Common myeloid progenitor, CD34-positive (primary cell): Measurements from ENCODE around the gene ALDH1A1.

Experiments used
- CTCF ChIA-PET: fragments of 350-600 bp; sonication (Branson Sonifier 250); formaldehyde crosslinking; loops from one replicate; lab custom pipeline; 2021; ENCODE audit warnings: antibody characterized with exemption; lab: Charles Lee
- POLR2A ChIA-PET: fragments of 350-600 bp; sonication (Branson Sonifier 250); formaldehyde crosslinking; loops from one replicate; lab custom pipeline; 2021; ENCODE audit warnings: antibody characterized with exemption; lab: Charles Lee
- DNase-seq, 3 donors: peaks; one replicate each; pipeline versions ENCODE4 v3.0.0 to v3.0.0-alpha.2; 2013
- H3K27ac ChIP-seq, 2 experiments: 1 replicate in 1 of 2; 2 replicates in 1 of 2; pipeline ENCODE4 v1.7.0; 2013; ENCODE audit warnings: inconsistent platforms in 2 of 2, low read length in 2 of 2, mild to moderate bottlenecking in 2 of 2, low read depth in 1 of 2, moderate library complexity in 1 of 2; ENCODE audit not compliant: severe bottlenecking in 2 of 2, insufficient read depth in 1 of 2, poor library complexity in 1 of 2
- H3K27me3 ChIP-seq, 5 experiments: replicated peaks in 2 of 5; 1 replicate in 3 of 5; 2 replicates in 2 of 5; pipeline versions ENCODE4 v1.6.1 to v1.7.0; 2013; ENCODE audit warnings: low read length in 4 of 5, mild to moderate bottlenecking in 2 of 5, moderate library complexity in 2 of 5, inconsistent platforms in 1 of 5; ENCODE audit not compliant: insufficient read depth in 5 of 5, control insufficient read depth in 4 of 5
- H3K36me3 ChIP-seq, 4 experiments: 1 replicate in 2 of 4; 2 replicates in 2 of 4; pipeline versions ENCODE4 v1.6.1 to v1.7.0; 2013; ENCODE audit warnings: low read length in 3 of 4, control low read depth in 1 of 4, mild to moderate bottlenecking in 1 of 4; ENCODE audit not compliant: control insufficient read depth in 4 of 4, insufficient read depth in 4 of 4
- H3K4me1 ChIP-seq, 4 experiments: 1 replicate in 3 of 4; 2 replicates in 1 of 4; pipeline versions ENCODE4 v1.6.1 to v1.7.1; 2013; ENCODE audit warnings: low read length in 3 of 4, mild to moderate bottlenecking in 3 of 4, control low read depth in 1 of 4, inconsistent platforms in 1 of 4, moderate library complexity in 1 of 4; ENCODE audit not compliant: control insufficient read depth in 4 of 4, insufficient read depth in 4 of 4; ENCODE audit errors: control extremely low read depth in 1 of 4
- H3K4me3 ChIP-seq, 7 experiments: 1 replicate in 4 of 7; 2 replicates in 3 of 7; pipeline versions ENCODE4 v1.5.1 to v1.7.0; 2013; ENCODE audit warnings: mild to moderate bottlenecking in 7 of 7, low read length in 6 of 7, moderate library complexity in 6 of 7, inconsistent platforms in 2 of 7, low read depth in 2 of 7, control low read depth in 1 of 7; ENCODE audit not compliant: insufficient read depth in 4 of 7, control insufficient read depth in 1 of 7; ENCODE audit errors: extremely low read depth in 1 of 7
- H3K9me3 ChIP-seq, 5 experiments: 1 replicate in 4 of 5; 2 replicates in 1 of 5; pipeline versions ENCODE4 v1.6.1 to v1.7.1; 2013; ENCODE audit warnings: low read length in 4 of 5, mild to moderate bottlenecking in 2 of 5, inconsistent platforms in 1 of 5, low read depth in 1 of 5, moderate library complexity in 1 of 5; ENCODE audit not compliant: control insufficient read depth in 4 of 5, insufficient read depth in 2 of 5; ENCODE audit errors: control extremely low read depth in 1 of 5
- WGBS: methylation state at CpG from one replicate; pipeline ENCODE4 v1.1.5; 2013; ENCODE audit not compliant: insufficient coverage; 5-methylcytosine and 5-hydroxymethylcytosine counted together

The ALDH1A1 gene

DNA sequence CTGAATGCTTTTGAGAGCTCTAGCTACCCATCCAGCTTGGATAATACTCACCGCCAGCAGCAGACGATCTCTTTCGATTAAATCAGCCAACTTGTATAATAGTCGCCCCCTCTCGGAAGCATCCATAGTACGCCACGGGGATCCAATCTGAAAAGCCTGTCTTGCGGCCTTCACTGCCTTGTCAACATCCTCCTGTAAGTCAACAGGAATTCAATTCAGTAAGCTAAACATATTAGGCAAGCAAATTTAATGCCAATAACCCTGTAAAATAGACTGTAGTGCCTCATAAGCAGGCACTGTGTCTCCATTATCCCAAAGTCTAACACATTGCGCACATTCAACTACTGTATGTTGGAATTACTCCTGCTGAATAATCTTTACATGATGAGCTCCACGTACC is 22.0 kb downstream of the ALDH1A1 start:
- POLR2A ChIA-PET, result no interaction called here

GRCh38 chr9:72929542-72929941 is 23.3 kb downstream of the ALDH1A1 start:
- Histone ChIP-seq H3K27ac (no peak overlapping the region), H3K9me3 (no peaks in the 10 kb centered on the region), H3K4me1 (no peaks in the 10 kb centered on the region), H3K4me3 (no peak overlapping the region), H3K27me3 (no peaks in the 10 kb centered on the region), H3K36me3 (peaks cover 4 to 48% (median 6%) of the 10 kb centered on the region in 4 experiments)
- no peak for DNase-seq
- ChIA-PET CTCF (interaction anchor here (2.2 kb wide), 1 partner anchor 93 kb away, joined by 7 read pairs; no protein-coding TSS in a partner anchor), POLR2A (no interaction called here)
- WGBS, result 80% methylated on average over 1 of the region's 1 CpG

More for the DNA sequence above, 22.0 kb downstream of the ALDH1A1 start:
- no peaks in the 10 kb centered on the region for H3K27me3 ChIP-seq
- no peaks in the 10 kb centered on the region for H3K9me3 ChIP-seq
- H3K27ac ChIP-seq, result no peak overlapping the region
- 96% methylated on average over 9 of the region's 10 CpGs for WGBS
- no peaks in the 10 kb centered on the region for H3K4me1 ChIP-seq
- H3K36me3 ChIP-seq, result peaks cover 1 to 37% (median 5%) of the 10 kb centered on the region in 4 experiments
- H3K4me3 ChIP-seq, result no peak overlapping the region
- CTCF ChIA-PET, result interaction anchor here (1.3 to 2.2 kb wide), 3 partner anchors 52 to 152 kb away, joined by 3 to 7 read pairs (median 3); no protein-coding TSS in a partner anchor
- DNase-seq, result no peak

DNA sequence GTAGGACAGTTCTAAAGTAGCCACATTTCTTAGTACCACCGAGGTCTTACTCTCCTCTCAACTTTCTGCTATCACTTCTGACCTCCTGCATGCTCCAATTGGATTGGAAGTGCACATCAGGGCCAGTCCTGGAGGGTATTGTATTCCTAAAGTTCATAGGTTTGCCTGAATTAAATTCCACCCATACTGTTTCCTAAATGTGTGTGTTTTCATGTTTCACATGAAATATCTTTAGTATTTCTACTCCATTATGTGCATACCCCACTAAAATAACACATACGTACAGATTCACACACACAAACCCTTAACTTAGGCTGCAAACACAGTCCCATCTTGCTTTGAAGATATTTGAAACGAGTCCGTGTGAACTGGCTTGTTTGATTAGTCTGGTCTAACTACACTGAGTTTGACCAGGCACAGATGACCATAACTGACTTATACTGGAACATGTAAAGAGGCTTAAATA is 24.8 kb downstream of the ALDH1A1 start:
- Histone ChIP-seq H3K27me3 (no peaks in the 10 kb centered on the region), H3K4me3 (no peak overlapping the region), H3K9me3 (no peaks in the 10 kb centered on the region), H3K36me3 (peaks cover 4 to 61% (median 6%) of the 10 kb centered on the region in 4 experiments), H3K27ac (no peak overlapping the region), H3K4me1 (no peaks in the 10 kb centered on the region)
- POLR2A ChIA-PET, result no interaction called here
- no peak for DNase-seq
- 100% methylated on average over 1 of the region's 4 CpGs for WGBS
- CTCF ChIA-PET, result interaction anchor here (1.2 kb wide), 1 partner anchor 94 kb away, joined by 4 read pairs; no protein-coding TSS in a partner anchor

- 100% methylated on average over 1 of the region's 1 CpG for WGBS
- Histone ChIP-seq H3K27me3 (no peaks in the 10 kb centered on the region), H3K9me3 (no peaks in the 10 kb centered on the region), H3K36me3 (peaks cover 5 to 74% (median 8%) of the 10 kb centered on the region in 4 experiments), H3K4me3 (no peak overlapping the region), H3K4me1 (no peaks in the 10 kb centered on the region), H3K27ac (no peak overlapping the region)
- no peak for DNase-seq
- CTCF ChIA-PET, result interaction anchor here (0.9 to 1.2 kb wide), 2 partner anchors 54 to 96 kb away, joined by 4 to 5 read pairs; no protein-coding TSS in a partner anchor
- POLR2A ChIA-PET, result no interaction called here
Measured at GRCh38 chr9:72926506-72926905, 26.3 kb downstream of the ALDH1A1 start.

DNA sequence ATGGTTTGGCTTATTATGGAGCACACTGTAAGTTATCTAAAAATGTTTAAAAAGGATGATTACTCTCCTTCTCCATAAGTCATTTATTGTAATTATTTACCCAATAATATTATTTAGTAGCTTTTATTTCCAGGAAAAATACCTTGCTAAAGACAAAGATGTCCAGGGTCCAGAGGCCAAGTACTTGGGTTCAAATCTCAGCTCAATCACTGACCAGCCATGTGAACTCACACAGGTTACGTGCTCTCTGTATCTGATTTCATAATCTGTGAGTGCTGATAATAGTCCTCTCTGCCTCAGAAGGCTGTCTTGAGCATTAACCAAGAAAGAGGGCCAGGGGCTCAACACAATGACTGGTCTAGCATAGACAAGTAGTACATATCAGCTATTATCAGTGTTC is 27.0 kb downstream of the ALDH1A1 start:
- WGBS, result 100% methylated on average over 1 of the region's 1 CpG
- H3K27me3 ChIP-seq, result no peaks in the 10 kb centered on the region
- POLR2A ChIA-PET, result no interaction called here
- CTCF ChIA-PET, result interaction anchor here (0.5 to 0.9 kb wide), 2 partner anchors 54 to 122 kb away, joined by 3 to 5 read pairs; no protein-coding TSS in a partner anchor
- H3K4me1 ChIP-seq, result no peaks in the 10 kb centered on the region
- no peak overlapping the region for H3K4me3 ChIP-seq
- peaks cover 5 to 73% (median 8%) of the 10 kb centered on the region in 4 experiments for H3K36me3 ChIP-seq
- no peak for DNase-seq
- no peaks in the 10 kb centered on the region for H3K9me3 ChIP-seq
- H3K27ac ChIP-seq, result no peak overlapping the region

GRCh38 chr9:72925126-72925789 is 27.6 kb downstream of the ALDH1A1 start:
- no peak for DNase-seq
- no peak overlapping the region for H3K27ac ChIP-seq
- no peaks in the 10 kb centered on the region for H3K4me1 ChIP-seq
- peaks cover 4 to 72% (median 7%) of the 10 kb centered on the region in 4 experiments for H3K36me3 ChIP-seq
- H3K9me3 ChIP-seq, result no peaks in the 10 kb centered on the region
- POLR2A ChIA-PET, result no interaction called here
- 100% methylated on average over 2 of the region's 6 CpGs for WGBS
- CTCF ChIA-PET, result interaction anchor here (0.5 to 0.9 kb wide), 2 partner anchors 53 to 122 kb away, joined by 3 to 5 read pairs; no protein-coding TSS in a partner anchor
- no peaks in the 10 kb centered on the region for H3K27me3 ChIP-seq
- H3K4me3 ChIP-seq, result no peak overlapping the region

GRCh38 chr9:72924154-72924790 is 28.6 kb downstream of the ALDH1A1 start:
- ChIA-PET POLR2A (no interaction called here), CTCF (no interaction called here)
- Histone ChIP-seq H3K27me3 (no peaks in the 10 kb centered on the region), H3K4me1 (no peaks in the 10 kb centered on the region), H3K9me3 (no peaks in the 10 kb centered on the region), H3K4me3 (no peak overlapping the region), H3K27ac (no peak overlapping the region), H3K36me3 (peaks cover 4 to 69% (median 7%) of the 10 kb centered on the region in 4 experiments)
- no peak for DNase-seq
- no CpG with 5 or more reads among the region's 1 CpG for WGBS
